Measurements from ENCODE around the gene RAB10. TPM values are rescaled to one million over a fixed set of nuclear protein-coding genes. Genes with fewer than 3 reads are reported as not detected.
"Not testable (repeated sequence)": the region's sequence is repeated elsewhere in the genome, so short reads cannot be mapped to it uniquely, and the experiment has no call there.

The RAB10 gene
- total RNA-seq, 2 experiments from 2014 or later, result 13.5 to 13.8 TPM

DNA sequence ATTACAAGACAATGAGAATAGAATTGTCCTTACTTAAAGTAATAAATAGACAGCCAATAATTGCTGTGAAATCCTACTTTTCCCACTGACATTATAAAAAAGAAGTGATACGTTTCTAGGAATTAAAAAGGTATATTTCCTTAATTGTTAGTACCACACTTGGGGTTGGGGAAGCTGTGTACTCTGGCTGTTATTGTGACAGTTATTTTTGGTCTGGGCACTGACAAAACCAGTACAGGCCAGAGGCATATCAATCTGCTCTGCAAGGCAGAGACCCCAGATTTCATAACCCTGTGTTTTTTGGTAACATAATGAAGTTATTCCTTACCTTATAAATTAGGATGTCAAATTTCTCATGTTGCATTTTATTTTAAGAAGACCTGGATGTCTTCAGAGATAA is 66.5 kb downstream of the RAB10 start:
- H3K4me1 Mint-ChIP-seq (ENCODE audit: low read depth), result peaks cover 46% of the 10 kb centered on the region
- CTCF ChIA-PET, result no interaction called here
- peaks cover 82% of the 10 kb centered on the region for H3K36me3 Mint-ChIP-seq (ENCODE audit: low read depth)

GRCh38 chr2:26103752-26104151 is 69.9 kb downstream of the RAB10 start:
- TF ChIP-seq, protein P1, sequence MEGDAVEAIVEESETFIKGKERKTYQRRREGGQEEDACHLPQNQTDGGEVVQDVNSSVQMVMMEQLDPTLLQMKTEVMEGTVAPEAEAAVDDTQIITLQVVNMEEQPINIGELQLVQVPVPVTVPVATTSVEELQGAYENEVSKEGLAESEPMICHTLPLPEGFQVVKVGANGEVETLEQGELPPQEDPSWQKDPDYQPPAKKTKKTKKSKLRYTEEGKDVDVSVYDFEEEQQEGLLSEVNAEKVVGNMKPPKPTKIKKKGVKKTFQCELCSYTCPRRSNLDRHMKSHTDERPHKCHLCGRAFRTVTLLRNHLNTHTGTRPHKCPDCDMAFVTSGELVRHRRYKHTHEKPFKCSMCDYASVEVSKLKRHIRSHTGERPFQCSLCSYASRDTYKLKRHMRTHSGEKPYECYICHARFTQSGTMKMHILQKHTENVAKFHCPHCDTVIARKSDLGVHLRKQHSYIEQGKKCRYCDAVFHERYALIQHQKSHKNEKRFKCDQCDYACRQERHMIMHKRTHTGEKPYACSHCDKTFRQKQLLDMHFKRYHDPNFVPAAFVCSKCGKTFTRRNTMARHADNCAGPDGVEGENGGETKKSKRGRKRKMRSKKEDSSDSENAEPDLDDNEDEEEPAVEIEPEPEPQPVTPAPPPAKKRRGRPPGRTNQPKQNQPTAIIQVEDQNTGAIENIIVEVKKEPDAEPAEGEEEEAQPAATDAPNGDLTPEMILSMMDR (IDR thresholded peaks at IDR 0.05), result no peak
- no peak overlapping the region for H3K27ac Mint-ChIP-seq
- CTCF ChIA-PET, result no interaction called here
- POLR2A ChIA-PET, result no interaction called here
- Histone ChIP-seq H3K4me1 (ENCODE audit: insufficient read depth, low read length) (peaks cover 3% of the 10 kb centered on the region), H3K27ac (ENCODE audit: low read depth in 1 of 2, low read length in 2 of 2) (no peak overlapping the region), H3K36me3 (ENCODE audit: insufficient read depth, low read length) (peaks cover 25% of the 10 kb centered on the region), H3K4me3 (ENCODE audit: low read length) (no peak overlapping the region), H3K9me3 (ENCODE audit: control insufficient read depth in 1 of 2, insufficient read depth in 1 of 2, low read length in 2 of 2) (no peaks in the 10 kb centered on the region), H3K27me3 (ENCODE audit: control insufficient read depth in 1 of 2, insufficient read depth in 2 of 2, low read length in 2 of 2) (no peaks in the 10 kb centered on the region)
- H3K36me3 Mint-ChIP-seq (ENCODE audit: low read depth), result peaks cover 75% of the 10 kb centered on the region
- intact Hi-C loops (cut with DNase I, micrococcal nuclease), result no loop called here
- DNase-seq (no peak), ATAC-seq (ENCODE audit: poor library complexity) (no peak)
- no peaks in the 10 kb centered on the region for H3K27me3 Mint-ChIP-seq
- H3K9me3 Mint-ChIP-seq, result peaks cover 4% of the 10 kb centered on the region
- H3K4me1 Mint-ChIP-seq (ENCODE audit: low read depth), result peaks cover 29% of the 10 kb centered on the region
- H3K4me3 Mint-ChIP-seq, result no peak overlapping the region

More for the DNA sequence above, 66.5 kb downstream of the RAB10 start:
- ATAC-seq (ENCODE audit: poor library complexity), result no peak
- Mint-ChIP-seq H3K27me3 (no peaks in the 10 kb centered on the region), H3K9me3 (peaks cover 4% of the 10 kb centered on the region), H3K27ac (no peak overlapping the region), H3K4me3 (no peak overlapping the region)
- POLR2A ChIA-PET, result no interaction called here
- H3K9me3 ChIP-seq (ENCODE audit: control insufficient read depth in 1 of 2, insufficient read depth in 1 of 2, low read length in 2 of 2), result no peaks in the 10 kb centered on the region
- peaks cover 8% of the 10 kb centered on the region for H3K4me1 ChIP-seq (ENCODE audit: insufficient read depth, low read length)
- TF ChIP-seq, protein P1 (IDR thresholded peaks at IDR 0.05), result no peak
- peaks cover 33% of the 10 kb centered on the region for H3K36me3 ChIP-seq (ENCODE audit: insufficient read depth, low read length)
- H3K27ac ChIP-seq (ENCODE audit: low read depth in 1 of 2, low read length in 2 of 2), result no peak overlapping the region
- no peaks in the 10 kb centered on the region for H3K27me3 ChIP-seq (ENCODE audit: control insufficient read depth in 1 of 2, insufficient read depth in 2 of 2, low read length in 2 of 2)
- intact Hi-C loops (cut with DNase I, micrococcal nuclease), result no loop called here
- DNase-seq, result no peak
- H3K4me3 ChIP-seq (ENCODE audit: low read length), result no peak overlapping the region

GRCh38 chr2:26108701-26109100 is 74.8 kb downstream of the RAB10 start:
- H3K4me3 Mint-ChIP-seq; H3K27me3 Mint-ChIP-seq; H3K4me3 ChIP-seq (ENCODE audit: low read length); H3K9me3 Mint-ChIP-seq; H3K27ac Mint-ChIP-seq; DNase-seq; H3K27me3 ChIP-seq (ENCODE audit: control insufficient read depth in 1 of 2, insufficient read depth in 2 of 2, low read length in 2 of 2); H3K9me3 ChIP-seq (ENCODE audit: control insufficient read depth in 1 of 2, insufficient read depth in 1 of 2, low read length in 2 of 2); H3K27ac ChIP-seq (ENCODE audit: low read depth in 1 of 2, low read length in 2 of 2); H3K4me1 ChIP-seq (ENCODE audit: insufficient read depth, low read length); ATAC-seq (ENCODE audit: poor library complexity); POLR2A ChIA-PET; intact Hi-C loops (cut with DNase I, micrococcal nuclease); CTCF ChIA-PET: not testable (repeated sequence)
- Mint-ChIP-seq H3K36me3 (ENCODE audit: low read depth) (peaks cover 51% of the 10 kb centered on the region), H3K4me1 (ENCODE audit: low read depth) (peaks cover 17% of the 10 kb centered on the region)
- peaks cover 28% of the 10 kb centered on the region for H3K36me3 ChIP-seq (ENCODE audit: insufficient read depth, low read length)

DNA sequence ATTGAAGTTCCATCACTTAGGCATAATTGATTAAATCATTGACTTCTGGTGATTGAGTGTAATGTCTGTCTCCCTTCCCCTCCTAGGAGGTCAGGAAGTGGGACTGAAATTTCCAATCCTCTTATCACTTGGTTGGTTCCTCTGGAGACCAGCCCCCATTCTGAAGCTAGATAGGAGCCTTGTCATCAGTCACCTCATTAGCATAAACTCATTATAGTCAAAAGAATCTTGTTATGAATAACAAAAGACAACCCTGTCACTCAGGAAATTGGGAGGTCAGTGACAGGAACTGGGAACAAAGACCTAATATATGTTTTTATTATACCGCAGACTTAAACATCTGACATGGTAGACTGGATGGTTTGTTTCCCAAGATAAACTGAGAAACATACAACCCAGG is 78.3 kb downstream of the RAB10 start:
- no peaks in the 10 kb centered on the region for H3K27me3 ChIP-seq (ENCODE audit: control insufficient read depth in 1 of 2, insufficient read depth in 2 of 2, low read length in 2 of 2)
- no peaks in the 10 kb centered on the region for H3K27me3 Mint-ChIP-seq
- no peaks in the 10 kb centered on the region for H3K9me3 Mint-ChIP-seq
- H3K4me3 ChIP-seq (ENCODE audit: low read length), result no peak overlapping the region
- no peaks in the 10 kb centered on the region for H3K4me1 ChIP-seq (ENCODE audit: insufficient read depth, low read length)
- H3K27ac Mint-ChIP-seq, result no peak overlapping the region
- ChIA-PET CTCF (interaction anchor here (0.6 kb wide), 1 partner anchor 88 kb away, joined by 3 read pairs; no protein-coding TSS in a partner anchor), POLR2A (no interaction called here)
- H3K36me3 Mint-ChIP-seq (ENCODE audit: low read depth), result peaks cover 36% of the 10 kb centered on the region
- no peak for DNase-seq
- H3K4me1 Mint-ChIP-seq (ENCODE audit: low read depth), result peaks cover 15% of the 10 kb centered on the region
- intact Hi-C loops (cut with DNase I, micrococcal nuclease), result no loop called here
- TF ChIP-seq, protein P1 (IDR thresholded peaks at IDR 0.05), result no peak
- no peak overlapping the region for H3K4me3 Mint-ChIP-seq
- no peak for ATAC-seq (ENCODE audit: poor library complexity)
- H3K27ac ChIP-seq (ENCODE audit: low read depth in 1 of 2, low read length in 2 of 2), result no peak overlapping the region
- no peaks in the 10 kb centered on the region for H3K9me3 ChIP-seq (ENCODE audit: control insufficient read depth in 1 of 2, insufficient read depth in 1 of 2, low read length in 2 of 2)
- peaks cover 22% of the 10 kb centered on the region for H3K36me3 ChIP-seq (ENCODE audit: insufficient read depth, low read length)
